AG04450 (cell line): ENCODE measurements around the gene CHM. TPM values are rescaled to one million over a fixed set of nuclear protein-coding genes. Genes with fewer than 3 reads are reported as not detected.
"Not testable (repeated sequence)": the region's sequence is repeated elsewhere in the genome, so short reads cannot be mapped to it uniquely, and the experiment has no call there.

Experiments
- CTCF ChIA-PET: fragments of 300-600, 350-600 bp; formaldehyde crosslinking; extraction: SDS; loops from one replicate; lab custom pipeline; 2022; ENCODE audit warnings: antibody characterized with exemption, inconsistent platforms; lab: Charles Lee
- POLR2A ChIA-PET: fragments of 350-600 bp; formaldehyde crosslinking; extraction: SDS; loops from one replicate; lab custom pipeline; 2021; ENCODE audit warnings: antibody characterized with exemption, inconsistent platforms; lab: Yijun Ruan, JAX
- DNase-seq: peaks from one replicate; pipeline ENCODE4 v3.0.0-alpha.2; 2011; ENCODE audit warnings: low read depth, low spot score
- H3K27ac ChIP-seq: one replicate; pipeline ENCODE4 v1.5.1; 2012; ENCODE audit warnings: low read depth, low read length, control low read depth
- H3K27me3 ChIP-seq: one replicate; pipeline ENCODE4 v1.6.0; 2012; ENCODE audit warnings: low read length; ENCODE audit not compliant: control insufficient read depth, insufficient read depth
- H3K4me3 ChIP-seq: 2 replicates; pipeline ENCODE4 v1.5.1; 2011; ENCODE audit warnings: mild to moderate bottlenecking, low read depth, low read length, control low read depth
- H3K9me3 ChIP-seq: 2 replicates; pipeline ENCODE4 v1.5.1; 2012; ENCODE audit warnings: low read length; ENCODE audit not compliant: control insufficient read depth, insufficient read depth
- polyA plus RNA-seq: library from polyadenylated mRNA; depleted of rRNA; stranded (reverse); fragments of >200 nt; gene quantifications from 2 replicates; pipeline ENCODE4 v1.2.3, GENCODE V29; 2011
- TF ChIP-seq, protein P1 (sequence below): IDR thresholded peaks from 2 replicates; pipeline ENCODE4 v1.5.1; 2011; ENCODE audit warnings: low read depth, low read length, control low read depth, inconsistent platforms

Gene CHM
- polyA plus RNA-seq, 1 experiment, result 20.6 TPM

DNA sequence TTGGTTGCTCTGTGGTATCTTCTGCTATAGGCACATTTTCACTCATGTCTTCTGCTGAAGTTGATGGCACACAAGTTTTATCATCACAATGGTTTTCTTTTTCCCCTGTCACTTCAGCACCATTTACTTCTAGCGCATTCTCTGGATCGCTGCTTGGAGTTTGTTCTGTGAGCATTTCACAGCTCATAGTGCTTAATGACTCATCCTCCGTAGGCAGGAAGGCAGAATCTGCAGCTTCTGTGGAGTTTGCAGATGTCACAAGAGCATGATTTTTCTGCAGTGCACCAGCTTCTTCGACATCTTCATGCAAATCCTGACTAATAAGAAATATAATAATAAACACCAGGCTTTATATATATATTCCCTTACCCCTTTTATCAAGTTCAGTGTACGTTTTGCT lies 83.6 kb downstream of the CHM start:
- ChIA-PET POLR2A (no interaction called here), CTCF (no interaction called here)
- Histone ChIP-seq H3K27ac (no peak overlapping the region), H3K4me3 (no peak overlapping the region), H3K9me3 (no peaks in the 10 kb centered on the region), H3K27me3 (no peaks in the 10 kb centered on the region)
- DNase-seq, result peak; percentile 75
- TF ChIP-seq, protein P1, sequence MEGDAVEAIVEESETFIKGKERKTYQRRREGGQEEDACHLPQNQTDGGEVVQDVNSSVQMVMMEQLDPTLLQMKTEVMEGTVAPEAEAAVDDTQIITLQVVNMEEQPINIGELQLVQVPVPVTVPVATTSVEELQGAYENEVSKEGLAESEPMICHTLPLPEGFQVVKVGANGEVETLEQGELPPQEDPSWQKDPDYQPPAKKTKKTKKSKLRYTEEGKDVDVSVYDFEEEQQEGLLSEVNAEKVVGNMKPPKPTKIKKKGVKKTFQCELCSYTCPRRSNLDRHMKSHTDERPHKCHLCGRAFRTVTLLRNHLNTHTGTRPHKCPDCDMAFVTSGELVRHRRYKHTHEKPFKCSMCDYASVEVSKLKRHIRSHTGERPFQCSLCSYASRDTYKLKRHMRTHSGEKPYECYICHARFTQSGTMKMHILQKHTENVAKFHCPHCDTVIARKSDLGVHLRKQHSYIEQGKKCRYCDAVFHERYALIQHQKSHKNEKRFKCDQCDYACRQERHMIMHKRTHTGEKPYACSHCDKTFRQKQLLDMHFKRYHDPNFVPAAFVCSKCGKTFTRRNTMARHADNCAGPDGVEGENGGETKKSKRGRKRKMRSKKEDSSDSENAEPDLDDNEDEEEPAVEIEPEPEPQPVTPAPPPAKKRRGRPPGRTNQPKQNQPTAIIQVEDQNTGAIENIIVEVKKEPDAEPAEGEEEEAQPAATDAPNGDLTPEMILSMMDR, result no peak

DNA sequence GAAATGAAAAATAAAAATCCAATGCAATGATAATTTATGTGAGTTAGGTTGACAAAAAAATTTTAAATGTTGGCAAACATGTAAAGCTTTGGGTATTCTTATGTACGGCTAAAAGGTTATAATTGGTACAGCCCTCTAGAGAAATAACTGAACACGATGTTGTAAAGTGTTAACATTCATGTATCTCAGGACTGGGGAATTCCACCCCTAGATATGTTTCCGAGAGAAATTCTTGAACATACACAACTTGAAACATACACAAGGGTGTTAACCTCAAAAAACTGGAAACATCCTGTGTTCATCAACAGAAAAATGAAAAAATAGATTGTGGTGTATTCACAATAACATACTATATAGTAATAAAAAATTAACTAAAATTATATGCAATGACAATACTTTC lies 91.8 kb downstream of the CHM start:
- no peak overlapping the region for H3K4me3 ChIP-seq
- DNase-seq, result no peak
- ChIA-PET CTCF (no interaction called here), POLR2A (no interaction called here)
- TF ChIP-seq, protein P1, result no peak
- H3K9me3 ChIP-seq, result no peaks in the 10 kb centered on the region
- no peaks in the 10 kb centered on the region for H3K27me3 ChIP-seq
- no peak overlapping the region for H3K27ac ChIP-seq

DNA sequence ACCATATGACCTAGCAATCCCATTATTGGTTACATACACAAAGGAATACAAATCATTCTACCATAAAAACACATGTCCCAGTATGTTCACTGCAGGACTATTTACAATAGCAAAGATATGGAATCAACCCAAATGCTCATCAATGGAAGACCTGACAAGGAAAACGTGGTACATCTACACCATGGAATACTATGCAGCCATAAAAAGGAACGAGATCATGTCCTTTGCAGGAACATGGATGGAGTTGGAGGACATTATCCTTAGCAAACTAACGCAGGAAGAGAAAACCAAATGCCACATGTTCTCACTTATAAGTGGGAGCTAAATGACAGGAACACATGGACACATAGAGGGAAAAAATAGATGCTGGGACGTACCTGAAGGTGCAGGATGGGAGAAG lies 102.6 kb downstream of the CHM start:
- DNase-seq, H3K27me3 ChIP-seq, POLR2A ChIA-PET, H3K9me3 ChIP-seq, CTCF ChIA-PET, H3K4me3 ChIP-seq, H3K27ac ChIP-seq: not testable (repeated sequence)

DNA sequence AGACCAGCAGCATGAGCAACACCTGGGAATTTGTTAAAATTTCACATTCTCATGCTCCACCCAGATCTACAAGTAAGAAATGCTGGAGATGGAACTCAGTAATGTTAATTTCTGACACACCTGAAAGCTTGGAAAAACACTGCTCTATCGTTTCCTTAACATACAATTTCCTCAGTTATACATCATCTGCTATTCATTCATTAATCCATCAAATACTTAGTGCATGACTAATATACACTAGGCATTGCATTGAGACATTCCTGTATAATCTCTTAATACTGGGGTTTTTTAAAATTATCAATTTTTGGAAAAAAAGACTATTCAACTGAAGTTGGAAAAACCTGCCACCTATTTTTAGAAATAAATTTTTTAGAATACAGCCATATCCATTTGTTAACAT lies 106.1 kb downstream of the CHM start:
- ChIA-PET CTCF (no interaction called here), POLR2A (no interaction called here)
- Histone ChIP-seq H3K9me3 (peaks cover 2% of the 10 kb centered on the region; the same call in 1 of the 2 replicates), H3K4me3 (no peak overlapping the region), H3K27ac (no peak overlapping the region), H3K27me3 (no peaks in the 10 kb centered on the region)
- DNase-seq, result no peak
- TF ChIP-seq, protein P1, result no peak

DNA sequence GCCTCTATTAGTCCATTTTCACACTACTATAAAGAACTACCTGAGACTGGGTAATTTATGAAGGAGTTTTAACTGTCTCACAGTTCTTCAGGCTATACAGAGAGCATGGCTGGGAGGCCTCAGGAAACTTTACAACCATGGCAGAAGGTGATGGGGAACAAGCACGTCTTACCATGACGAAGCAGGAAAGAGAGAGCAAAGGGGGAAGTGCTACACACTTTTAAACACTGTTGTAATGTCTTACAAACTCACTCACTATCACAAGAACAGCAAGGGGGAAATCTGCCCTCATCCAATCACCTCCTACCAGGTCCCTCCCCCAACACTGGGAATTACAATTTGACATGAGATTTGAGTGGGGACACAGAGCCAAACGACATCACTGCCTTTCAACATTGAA lies 107.4 kb downstream of the CHM start:
- H3K27me3 ChIP-seq, DNase-seq, POLR2A ChIA-PET, H3K9me3 ChIP-seq, CTCF ChIA-PET, H3K4me3 ChIP-seq, H3K27ac ChIP-seq: not testable (repeated sequence)

DNA sequence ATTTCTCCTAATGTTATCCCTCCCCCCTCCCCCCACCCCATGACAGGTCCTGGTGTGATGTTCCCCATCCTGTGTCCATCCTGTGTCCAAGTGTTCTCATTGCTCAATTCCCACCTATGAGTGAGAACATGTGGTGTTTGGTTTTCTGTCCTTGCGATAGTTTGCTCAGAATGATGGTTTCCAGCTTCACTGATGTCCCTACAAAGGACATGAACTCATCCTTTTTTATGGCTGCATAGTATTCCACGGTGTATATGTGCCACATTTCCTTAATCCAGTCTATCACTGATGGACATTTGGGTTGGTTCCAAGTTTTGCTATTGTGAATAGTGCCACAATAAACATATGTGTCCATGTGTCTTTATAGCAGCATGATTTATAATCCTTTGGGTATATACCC lies 113.0 kb downstream of the CHM start:
- POLR2A ChIA-PET, DNase-seq, H3K27ac ChIP-seq, CTCF ChIA-PET, H3K9me3 ChIP-seq, H3K4me3 ChIP-seq, H3K27me3 ChIP-seq: not testable (repeated sequence)

DNA sequence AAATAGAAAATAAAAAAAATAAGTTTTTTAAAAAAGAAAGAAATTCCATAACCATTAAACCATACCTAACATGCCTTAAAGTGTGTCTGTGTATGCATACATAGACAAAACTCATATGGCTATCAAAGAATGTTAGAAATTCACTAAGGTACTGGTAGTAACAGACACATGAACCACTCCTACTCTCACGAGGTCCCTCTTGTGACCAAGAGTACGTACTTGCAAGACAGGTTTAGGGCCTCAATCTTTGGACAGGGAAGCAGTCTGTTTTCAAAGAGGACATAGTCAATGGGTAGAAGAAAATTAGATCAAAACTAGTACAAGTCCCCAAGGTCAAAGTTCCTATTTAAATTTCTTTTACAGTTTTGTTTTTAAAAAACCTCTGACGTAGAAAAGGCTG lies 117.3 kb downstream of the CHM start:
- H3K27ac ChIP-seq, result no peak overlapping the region
- H3K4me3 ChIP-seq, result no peak overlapping the region
- ChIA-PET CTCF (no interaction called here), POLR2A (no interaction called here)
- TF ChIP-seq, protein P1, result no peak
- no peak for DNase-seq
- no peaks in the 10 kb centered on the region for H3K27me3 ChIP-seq
- H3K9me3 ChIP-seq, result no peaks in the 10 kb centered on the region
